H9 (cell line): ENCODE results near the gene CRYGN. TPM values are rescaled to one million over a fixed set of nuclear protein-coding genes. Genes with fewer than 3 reads are reported as not detected.

Experiments
- DNase-seq: peaks from one replicate; pipeline ENCODE4 v3.0.0-alpha.2; 2017
- H2AFZ ChIP-seq: one replicate; pipeline ENCODE4 v1.6.1; 2013; ENCODE audit warnings: mild to moderate bottlenecking, low read length, control low read depth, moderate library complexity
- H2AK5ac ChIP-seq: 2 replicates; pipeline ENCODE4 v1.6.1; 2013; ENCODE audit warnings: low read length, control low read depth, mixed read lengths; ENCODE audit not compliant: insufficient read length
- H2BK120ac ChIP-seq: one replicate; pipeline ENCODE4 v1.6.1; 2013; ENCODE audit warnings: low read depth, mild to moderate bottlenecking, low read length, control low read depth, inconsistent platforms; ENCODE audit not compliant: poor library complexity, severe bottlenecking
- H2BK12ac ChIP-seq: 2 replicates; pipeline ENCODE4 v1.6.1; 2013; ENCODE audit warnings: low read length, control low read depth, mixed read lengths, low read depth; ENCODE audit not compliant: insufficient read length
- H2BK15ac ChIP-seq: 2 replicates; pipeline ENCODE4 v1.6.1; 2013; ENCODE audit warnings: low read depth, low read length, control low read depth
- H2BK20ac ChIP-seq: one replicate; pipeline ENCODE4 v1.6.1; 2013; ENCODE audit warnings: low read depth, mild to moderate bottlenecking, low read length, control low read depth, inconsistent platforms; ENCODE audit not compliant: poor library complexity, severe bottlenecking
- H2BK5ac ChIP-seq: 2 replicates; pipeline ENCODE4 v1.6.1; 2013; ENCODE audit warnings: low read length, control low read depth, mixed read lengths; ENCODE audit not compliant: insufficient read length
- H3K14ac ChIP-seq: 2 replicates; pipeline ENCODE4 v1.6.1; 2013; ENCODE audit warnings: low read length, control low read depth; ENCODE audit not compliant: insufficient read depth
- H3K18ac ChIP-seq: 2 replicates; pipeline ENCODE4 v1.6.1; 2013; ENCODE audit warnings: low read depth, mild to moderate bottlenecking, mixed read lengths, low read length, control low read depth; ENCODE audit not compliant: insufficient read length
- H3K23ac ChIP-seq: 2 replicates; pipeline ENCODE4 v1.6.1; 2013; ENCODE audit warnings: low read length, control low read depth, mixed read lengths, low read depth; ENCODE audit not compliant: insufficient read length
- H3K23me2 ChIP-seq: 2 replicates; pipeline ENCODE4 v1.6.1; 2013; ENCODE audit warnings: low read depth, mild to moderate bottlenecking, mixed read lengths, low read length, control low read depth; ENCODE audit not compliant: insufficient read length, poor library complexity, severe bottlenecking
- H3K27ac ChIP-seq: 2 replicates; pipeline ENCODE4 v1.5.1; 2013; ENCODE audit warnings: low read length, control low read depth, mixed read lengths, low read depth; ENCODE audit not compliant: insufficient read length
- H3K27me3 ChIP-seq: 2 replicates; pipeline ENCODE4 v1.6.1; 2013; ENCODE audit warnings: low read length, control low read depth, inconsistent platforms; ENCODE audit not compliant: insufficient read depth
- H3K4ac ChIP-seq: 2 replicates; pipeline ENCODE4 v1.6.1; 2013; ENCODE audit warnings: low read depth, mild to moderate bottlenecking, control low read depth, inconsistent platforms, low read length, moderate library complexity
- H3K4me1 ChIP-seq: 2 replicates; pipeline ENCODE4 v1.6.1; 2013; ENCODE audit warnings: low read length, control low read depth, inconsistent platforms; ENCODE audit not compliant: insufficient read depth
- H3K4me2 ChIP-seq: 2 replicates; pipeline ENCODE4 v1.6.1; 2013; ENCODE audit warnings: low read length, control low read depth, mixed read lengths; ENCODE audit not compliant: insufficient read length, insufficient read depth
- H3K56ac ChIP-seq: 2 replicates; pipeline ENCODE4 v1.6.1; 2013; ENCODE audit warnings: low read depth, mild to moderate bottlenecking, mixed read lengths, low read length, control low read depth; ENCODE audit not compliant: insufficient read length
- H3K79me1 ChIP-seq: 2 replicates; pipeline ENCODE4 v1.6.1; 2013; ENCODE audit warnings: low read depth, mild to moderate bottlenecking, moderate library complexity, low read length, control low read depth, inconsistent platforms; ENCODE audit not compliant: insufficient read depth, poor library complexity, severe bottlenecking
- H3K79me2 ChIP-seq: 2 replicates; pipeline ENCODE4 v1.6.1; 2013; ENCODE audit warnings: low read length, control low read depth, inconsistent platforms; ENCODE audit not compliant: insufficient read depth
- H3K9ac ChIP-seq: 2 replicates; pipeline ENCODE4 v1.6.1; 2013; ENCODE audit warnings: low read length, control low read depth, mixed read lengths; ENCODE audit not compliant: insufficient read length; ENCODE audit errors: extremely low read depth
- H3K9me3 ChIP-seq: one replicate; pipeline ENCODE4 v1.6.1; 2013; ENCODE audit warnings: low read depth, low read length, inconsistent platforms; ENCODE audit not compliant: control insufficient read depth
- H3T11ph ChIP-seq: one replicate; pipeline ENCODE4 v1.6.1; 2013; ENCODE audit warnings: mild to moderate bottlenecking, low read length, control low read depth, inconsistent platforms
- H4K20me1 ChIP-seq: one replicate; pipeline ENCODE4 v1.6.1; 2013; ENCODE audit not compliant: control insufficient read depth, insufficient read length, insufficient read depth
- H4K5ac ChIP-seq: 2 replicates; pipeline ENCODE4 v1.6.1; 2013; ENCODE audit warnings: low read depth, mild to moderate bottlenecking, mixed read lengths, low read length, control low read depth; ENCODE audit not compliant: insufficient read length
- H4K8ac ChIP-seq: replicated peaks from 2 replicates; pipeline ENCODE4 v1.6.1; 2013; ENCODE audit warnings: low read length, control low read depth, mixed read lengths, low read depth; ENCODE audit not compliant: insufficient read length
- H4K91ac ChIP-seq: 2 replicates; pipeline ENCODE4 v1.6.1; 2013; ENCODE audit warnings: low read depth, mild to moderate bottlenecking, moderate library complexity, mixed read lengths, low read length, control low read depth; ENCODE audit not compliant: insufficient read length
- H3K27ac Mint-ChIP-seq, 3 experiments: 2 replicates in 2 of 3; 3 replicates in 1 of 3; pipeline ENCODE4 v1.8.0; 2020 to 2021; ENCODE audit warnings: mixed read lengths in 3 of 3, mild to moderate bottlenecking in 1 of 3, moderate library complexity in 1 of 3
- H3K27me3 Mint-ChIP-seq: 2 replicates; pipeline ENCODE4 v1.8.0; 2021; ENCODE audit warnings: low read depth, mild to moderate bottlenecking, moderate library complexity, mixed read lengths
- H3K36me3 Mint-ChIP-seq, 3 experiments: 2 replicates in 2 of 3; 3 replicates in 1 of 3; pipeline ENCODE4 v1.8.0; 2020 to 2021; ENCODE audit warnings: low read depth in 3 of 3, mixed read lengths in 3 of 3; ENCODE audit not compliant: insufficient read depth in 1 of 3
- H3K4me1 Mint-ChIP-seq, 2 experiments: 2 replicates each; pipeline ENCODE4 v1.8.0; 2020; ENCODE audit warnings: mixed read lengths in 2 of 2
- H3K4me3 Mint-ChIP-seq, 2 experiments: 2 replicates in 1 of 2; 3 replicates in 1 of 2; pipeline ENCODE4 v1.8.0; 2020 to 2021; ENCODE audit warnings: mild to moderate bottlenecking in 2 of 2, mixed read lengths in 2 of 2, moderate library complexity in 1 of 2
- H3K9me3 Mint-ChIP-seq, 2 experiments: 2 replicates in 1 of 2; 3 replicates in 1 of 2; pipeline ENCODE4 v1.8.0; 2020; ENCODE audit warnings: mild to moderate bottlenecking in 2 of 2, mixed read lengths in 2 of 2, moderate library complexity in 1 of 2
- CTCF ChIP-seq: fragments of 200-600 bp; sonication (generic); conservative IDR thresholded peaks from 3 replicates; pipeline ENCODE4 v1.8.0; 2021; ENCODE audit warnings: antibody characterized with exemption, mild to moderate bottlenecking
- WGBS: extraction: QIAGEN DNeasy Blood & Tissue Kit; methylation state at CpG from one replicate; pipeline ENCODE4 v1.1.7; 2013; ENCODE audit warnings: missing lambda C conversion rate, low lambda C conversion rate, mixed read lengths; ENCODE audit not compliant: insufficient read length; ENCODE audit errors: extremely low coverage; 5-methylcytosine and 5-hydroxymethylcytosine counted together
- total RNA-seq: library from RNA; stranded (reverse); gene quantifications from 2 replicates; pipeline ENCODE4 v1.2.1, GENCODE V29; 2021

The CRYGN gene
- total RNA-seq, 1 experiment from 2014 or later, result 1.8 TPM

- no peak overlapping the region for H2BK12ac ChIP-seq
- TF ChIP-seq CTCF, result no peak
- no peak overlapping the region for H4K5ac ChIP-seq
- peaks cover 10% of the 10 kb centered on the region for H3K79me1 ChIP-seq
- no peaks in the 10 kb centered on the region for H3K9me3 ChIP-seq
- H3K23me2 ChIP-seq, result no peaks in the 10 kb centered on the region
- peaks cover 10% of the 10 kb centered on the region for H3K79me2 ChIP-seq
- H4K91ac ChIP-seq, result no peak overlapping the region
- no peak overlapping the region for H3T11ph ChIP-seq
- no peaks in the 10 kb centered on the region for H3K27me3 ChIP-seq
- Mint-ChIP-seq H3K9me3 (no peaks in the 10 kb centered on the region), H3K27ac (peak overlapping the region in 2 of 3 experiments; percentile 64 to 68; a peak in 3 of 7 replicates), H3K27me3 (peaks cover 1% of the 10 kb centered on the region; the same call in 1 of the 2 replicates), H3K4me3 (no peak overlapping the region), H3K36me3 (peaks cover 34 to 78% (median 74%) of the 10 kb centered on the region in 3 experiments; a peak in 6 of 7 replicates), H3K4me1 (peaks cover 13 to 24% of the 10 kb centered on the region in 2 experiments)
- no peak overlapping the region for H2AFZ ChIP-seq
- H4K8ac ChIP-seq, result no peak overlapping the region
- no peak for DNase-seq
- H3K9ac ChIP-seq, result no peak overlapping the region
- no peak overlapping the region for H3K23ac ChIP-seq
- no peak overlapping the region for H3K4ac ChIP-seq
- no peak overlapping the region for H3K56ac ChIP-seq
- no peak overlapping the region for H2BK5ac ChIP-seq
- no peak overlapping the region for H3K4me2 ChIP-seq
- WGBS, result no CpG with 5 or more reads among the region's 2 CpGs
- H3K27ac ChIP-seq, result no peak overlapping the region
- no peak overlapping the region for H2AK5ac ChIP-seq
- H3K18ac ChIP-seq, result no peak overlapping the region
- H3K14ac ChIP-seq, result no peak overlapping the region
- H4K20me1 ChIP-seq, result no peaks in the 10 kb centered on the region
- H3K4me1 ChIP-seq, result peaks cover 3% of the 10 kb centered on the region; the same call in 1 of the 2 replicates
- H2BK20ac ChIP-seq, result no peak overlapping the region
- no peak overlapping the region for H2BK120ac ChIP-seq
- no peak overlapping the region for H2BK15ac ChIP-seq
Measured at GRCh38 chr7:151487228-151487627, 47.3 kb upstream of the CRYGN start.
